GM12872 (cell line): Measurements from ENCODE around the gene HK3.

Source experiments
- CTCF ChIP-seq: IDR thresholded peaks from 3 replicates; pipeline ENCODE4 v1.5.1; 2011; ENCODE audit warnings: low read depth, mild to moderate bottlenecking, low read length, moderate library complexity; ENCODE audit not compliant: insufficient read depth

HK3 gene

GRCh38 chr5:176876506-176877431, 22.4 kb downstream of the HK3 start:
- no peak for TF ChIP-seq CTCF

- TF ChIP-seq CTCF = no peak
These were observed 23.2 kb downstream of the HK3 start for GRCh38 chr5:176875783-176876505.

DNA sequence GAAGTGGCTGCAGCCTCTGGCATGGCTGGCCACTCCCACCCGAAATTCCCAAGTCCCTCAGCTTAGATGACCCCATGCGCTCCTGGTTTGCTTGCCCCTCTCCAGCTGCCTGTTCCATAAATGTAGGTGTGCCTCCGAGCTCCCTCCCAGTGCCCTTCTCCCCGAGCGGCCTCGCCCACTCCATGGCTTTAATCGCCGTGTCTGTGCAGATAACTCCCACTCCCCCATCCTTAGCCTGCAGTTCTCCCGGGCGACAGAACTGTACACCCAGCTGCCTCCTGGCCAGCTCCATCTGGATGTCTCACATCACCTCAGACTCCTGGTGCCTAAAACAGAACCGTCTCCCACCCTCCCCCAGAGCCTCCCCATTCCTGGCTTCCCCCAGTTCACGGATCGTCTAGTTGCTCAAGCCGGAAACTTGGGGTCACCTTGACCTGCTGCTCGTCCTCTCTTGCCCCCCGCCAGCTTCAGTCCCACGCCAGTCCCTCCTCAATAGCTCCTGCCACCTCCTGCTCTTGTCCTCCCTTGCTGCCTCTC, 24.1 kb downstream of the HK3 start:
- TF ChIP-seq CTCF = no peak

GRCh38 chr5:176874198-176874780, 24.9 kb downstream of the HK3 start:
- TF ChIP-seq CTCF = no peak

- TF ChIP-seq CTCF = no peak
These were observed 25.5 kb downstream of the HK3 start for GRCh38 chr5:176873541-176874172.

GRCh38 chr5:176870110-176870591, 29.0 kb downstream of the HK3 start:
- peak; percentile 17; the same call in 1 of the 3 replicates for TF ChIP-seq CTCF
